Kidney (tissue), 14 donors: ENCODE data around the gene DPP9. TPM values are rescaled to one million over a fixed set of nuclear protein-coding genes. Genes with fewer than 3 reads are reported as not detected.
A peak's percentile ranks its signal among the peaks of the same experiment; 100 is the strongest.

Experiments
- DNase-seq, 5 donors: peaks; one replicate each; pipeline ENCODE4 v3.0.0-alpha.2; 2013 to 2020
- FAIRE-seq: peaks from 2 replicates; lab custom pipeline; 2012; peaks lifted over from hg19 to GRCh38; lab: Jason Lieb, UNC
- H3K27ac ChIP-seq, 2 donors: one replicate each; pipeline ENCODE4 v1.7.0; 2013; ENCODE audit warnings: low read depth in 2 of 2, low read length in 2 of 2, inconsistent platforms in 1 of 2
- H3K27me3 ChIP-seq: one replicate; pipeline ENCODE4 v1.7.1; 2013; ENCODE audit warnings: low read length, inconsistent platforms; ENCODE audit not compliant: control insufficient read depth, insufficient read depth
- H3K36me3 ChIP-seq, 3 donors: one replicate each; pipeline versions ENCODE4 v1.7.0 to v1.7.1; 2013; ENCODE audit warnings: low read length in 3 of 3, control low read depth in 1 of 3, inconsistent platforms in 1 of 3; ENCODE audit not compliant: insufficient read depth in 3 of 3, control insufficient read depth in 2 of 3
- H3K4me1 ChIP-seq, 3 donors: one replicate each; pipeline versions ENCODE4 v1.7.0 to v1.7.1; 2013; ENCODE audit warnings: low read length in 3 of 3, inconsistent platforms in 1 of 3, low read depth in 1 of 3; ENCODE audit not compliant: control insufficient read depth in 2 of 3, insufficient read depth in 2 of 3
- H3K4me3 ChIP-seq, 3 donors: one replicate each; pipeline versions ENCODE4 v1.7.0 to v1.8.1; 2013; ENCODE audit warnings: low read length in 3 of 3, control low read depth in 1 of 3, inconsistent platforms in 1 of 3
- H3K9ac ChIP-seq, 3 donors: one replicate each; pipeline versions ENCODE4 v1.7.0 to v1.7.1; 2013; ENCODE audit warnings: low read length in 3 of 3, control low read depth in 1 of 3, inconsistent platforms in 1 of 3
- H3K9me3 ChIP-seq, 3 donors: one replicate each; pipeline versions ENCODE4 v1.7.0 to v1.7.1; 2013; ENCODE audit warnings: low read length in 3 of 3, control low read depth in 1 of 3, inconsistent platforms in 1 of 3; ENCODE audit not compliant: control insufficient read depth in 2 of 3, insufficient read depth in 1 of 3
- CTCF ChIP-seq: IDR thresholded peaks from 3 replicates; pipeline ENCODE4 v1.5.1; 2012; ENCODE audit warnings: mild to moderate bottlenecking, moderate library complexity, borderline replicate concordance; ENCODE audit not compliant: insufficient read depth; ENCODE audit errors: extremely low read depth
- intact Hi-C: fragments of 100-400 bp; cut with DNase I; formaldehyde crosslinking; loops from one replicate; pipeline ENCODE4 v1.11.1; 2022
- polyA plus RNA-seq: library from polyadenylated mRNA; stranded (reverse); fragments of 350-450 nt; fragmentation: Illumina TruSeq; extraction: RNeasy Lipid Tissue Mini Kit (QIAGEN cat#74804); gene quantifications from one replicate; pipeline ENCODE4 v1.2.3, GENCODE V29; 2014; ENCODE audit warnings: low read depth, low replicate concordance; ENCODE audit not compliant: insufficient read depth
- total RNA-seq: library from RNA; stranded (reverse); fragmentation: NEBNext Ultra II Directional; extraction: Animal tissue kit (Norgen Biotek cat#: 25700); gene quantifications from one replicate; pipeline ENCODE4 v1.2.1, GENCODE V29; 2021
- donor health status: control.
- donor health status: control.
- donor health status: control.
- donor health status: control.
- donor health status: control.
- donor health status: DM: yes; HTN: yes; CAD: no.
- donor health status: Normal renal cell carcinoma (clear cell type).

DPP9 gene
- total and polyA plus RNA-seq, 2 donors from 2014 or later: 14.0 to 61.9 TPM

DNA sequence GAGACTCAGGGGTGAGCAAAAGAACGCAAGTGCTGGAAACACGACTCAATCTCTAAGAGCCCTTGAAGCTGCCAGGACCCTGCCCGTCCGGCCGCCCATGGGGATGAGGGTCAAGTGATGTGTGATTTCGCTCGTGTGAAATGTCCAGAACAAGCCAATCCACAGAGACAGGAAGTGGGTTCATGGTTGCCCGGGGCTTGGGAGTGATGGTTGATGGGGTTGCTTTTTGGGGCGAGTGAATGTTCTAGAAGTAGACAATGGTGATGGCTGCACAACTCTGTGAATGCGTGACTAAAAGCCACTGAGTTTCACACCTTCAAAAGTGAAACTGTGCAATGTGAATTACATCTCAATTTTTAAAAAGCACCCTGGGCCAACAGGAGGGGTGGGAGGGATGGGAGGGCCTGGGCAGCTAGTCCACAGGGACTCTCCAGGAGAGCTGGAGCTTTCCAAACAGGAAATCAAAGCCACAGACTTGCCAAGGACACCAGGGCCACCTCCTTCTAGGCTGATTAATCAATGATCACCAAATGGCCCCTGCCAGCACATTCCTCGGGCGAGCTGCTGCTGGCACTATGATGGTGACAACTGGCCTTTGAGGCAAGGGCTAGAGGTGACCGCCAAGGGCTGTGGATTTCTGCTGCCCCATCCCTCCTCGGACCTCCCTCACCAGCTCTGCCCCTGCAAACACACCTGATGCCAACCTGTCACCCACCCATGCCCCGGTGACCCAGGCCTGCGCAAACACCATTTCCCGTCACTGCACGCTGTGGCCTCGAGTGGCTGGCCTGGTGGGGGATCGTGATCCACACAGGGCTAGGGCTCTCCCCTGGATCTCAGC is 14.0 kb downstream of the DPP9 start:
- no peak for TF ChIP-seq CTCF
- peaks cover 0 to 3% (median 0%) of the 10 kb centered on the region in 3 donors for H3K4me1 ChIP-seq
- no peak for FAIRE-seq

GRCh38 chr19:4707956-4708650 is 15.5 kb downstream of the DPP9 start:
- no peak overlapping the region for H3K27ac ChIP-seq
- no peak overlapping the region for H3K9ac ChIP-seq
- no peak overlapping the region for H3K4me3 ChIP-seq
- FAIRE-seq (no peak), DNase-seq (no peak)
- H3K4me1 ChIP-seq: peaks cover 0 to 3% (median 0%) of the 10 kb centered on the region in 3 donors
- no peaks in the 10 kb centered on the region for H3K9me3 ChIP-seq
- TF ChIP-seq CTCF: no peak
- intact Hi-C loops: no loop called here
- peaks cover 0 to 12% (median 3%) of the 10 kb centered on the region in 3 donors for H3K36me3 ChIP-seq
- H3K27me3 ChIP-seq: no peaks in the 10 kb centered on the region

More for the DNA sequence above, 14.0 kb downstream of the DPP9 start:
- peaks cover 0 to 20% (median 3%) of the 10 kb centered on the region in 3 donors for H3K36me3 ChIP-seq
- no peak for DNase-seq
- H3K9ac ChIP-seq: no peak overlapping the region
- no peaks in the 10 kb centered on the region for H3K27me3 ChIP-seq
- H3K27ac ChIP-seq: peak overlapping the region; percentile 48 to 51
- intact Hi-C loops: no loop called here
- H3K4me3 ChIP-seq: no peak overlapping the region
- no peaks in the 10 kb centered on the region for H3K9me3 ChIP-seq

DNA sequence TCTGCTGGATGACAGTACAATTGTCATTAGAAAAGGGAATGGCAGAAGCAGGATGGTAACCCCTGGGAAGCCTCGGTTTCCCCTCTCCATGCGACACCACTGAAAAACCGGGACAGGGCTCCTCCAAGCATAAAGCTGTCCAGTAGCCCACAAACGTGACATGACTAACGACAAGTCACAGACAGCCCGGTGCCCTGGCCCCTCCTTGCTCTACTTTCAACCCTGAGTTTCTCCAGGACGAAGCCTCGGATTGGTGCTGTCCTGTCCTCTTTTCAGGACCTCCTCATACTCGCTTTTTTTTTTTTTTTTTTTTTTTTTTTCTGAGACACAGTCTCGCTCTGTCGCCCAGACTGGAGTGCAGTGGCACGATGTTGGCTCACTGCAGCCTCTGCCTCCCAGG is 16.3 kb downstream of the DPP9 start:
- DNase-seq: no peak
- Histone ChIP-seq H3K27me3 (no peaks in the 10 kb centered on the region), H3K4me3 (no peak overlapping the region), H3K9ac (no peak overlapping the region), H3K4me1 (peaks cover 0 to 3% (median 0%) of the 10 kb centered on the region in 3 donors), H3K27ac (no peak overlapping the region), H3K9me3 (no peaks in the 10 kb centered on the region), H3K36me3 (peaks cover 0 to 12% (median 7%) of the 10 kb centered on the region in 3 donors)
- intact Hi-C loops: no loop called here
- FAIRE-seq: no peak
- no peak for TF ChIP-seq CTCF
